ENCODE measurements around the gene PITPNM3. TPM values are rescaled to one million over a fixed set of nuclear protein-coding genes. Genes with fewer than 3 reads are reported as not detected.

PITPNM3 gene
- total and polyA plus RNA-seq, 4 donors, result 2.0 to 12.6 (median 5.4) TPM

DNA sequence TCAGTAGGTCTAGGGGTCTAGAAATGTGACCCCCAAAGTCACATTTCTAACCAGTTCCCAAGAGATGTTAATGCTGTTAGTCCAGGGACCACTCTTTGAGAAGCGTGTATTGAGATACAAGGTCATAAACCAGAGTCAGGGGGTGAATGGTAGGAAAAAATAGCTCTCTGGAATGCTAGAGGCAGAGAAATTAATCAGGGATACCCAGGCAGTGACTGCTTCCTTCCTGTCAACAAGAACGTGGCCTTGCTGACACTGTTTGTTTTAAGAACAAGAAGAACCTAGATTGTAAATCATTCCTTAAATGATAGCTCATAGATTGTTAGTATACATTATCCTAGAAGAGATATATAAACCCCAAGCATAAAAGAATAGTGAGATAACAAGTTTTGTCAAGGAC is 43.8 kb downstream of the PITPNM3 start:
- TF ChIP-seq CTCF (IDR thresholded peaks at IDR 0.05; ENCODE audit: control extremely low read depth, extremely low read depth), result no peak
- H3K27me3 ChIP-seq (ENCODE audit: control insufficient read depth in 3 of 3, insufficient read depth in 3 of 3, low read length in 2 of 3), result no peaks in the 10 kb centered on the region
- no peak for DNase-seq
- no peak for ATAC-seq (ENCODE audit: insufficient read depth, low FRiP score)
- no peak overlapping the region for H3K4me3 ChIP-seq
- H3K9me3 ChIP-seq (ENCODE audit: control insufficient read depth in 4 of 4, insufficient read depth in 3 of 4, low read length in 3 of 4), result no peaks in the 10 kb centered on the region
- H3K36me3 ChIP-seq (ENCODE audit: control insufficient read depth in 4 of 4, insufficient read depth in 4 of 4, low read length in 4 of 4), result no peaks in the 10 kb centered on the region
- H3K9ac ChIP-seq (ENCODE audit: insufficient read depth in 1 of 2, low read length in 2 of 2), result no peak overlapping the region
- 30 to 36% methylated on average over 2 of the region's 2 CpGs for WGBS, 2 donors
- H3K4me1 ChIP-seq (ENCODE audit: control insufficient read depth in 5 of 5, insufficient read depth in 5 of 5, low read length in 5 of 5), result peaks cover 0 to 2% (median 0%) of the 10 kb centered on the region in 5 donors
- no peak overlapping the region for H3K27ac ChIP-seq (ENCODE audit: low read depth in 1 of 2, low read length in 1 of 2)

- Histone ChIP-seq H3K4me3 (no peak overlapping the region), H3K9ac (ENCODE audit: insufficient read depth in 1 of 2, low read length in 2 of 2) (no peak overlapping the region), H3K9me3 (ENCODE audit: control insufficient read depth in 4 of 4, insufficient read depth in 3 of 4, low read length in 3 of 4) (no peaks in the 10 kb centered on the region), H3K4me1 (ENCODE audit: control insufficient read depth in 5 of 5, insufficient read depth in 5 of 5, low read length in 5 of 5) (peaks cover 0 to 10% (median 0%) of the 10 kb centered on the region in 5 donors), H3K27ac (ENCODE audit: low read depth in 1 of 2, low read length in 1 of 2) (no peak overlapping the region), H3K36me3 (ENCODE audit: control insufficient read depth in 4 of 4, insufficient read depth in 4 of 4, low read length in 4 of 4) (no peaks in the 10 kb centered on the region), H3K27me3 (ENCODE audit: control insufficient read depth in 3 of 3, insufficient read depth in 3 of 3, low read length in 2 of 3) (no peaks in the 10 kb centered on the region)
- no peak for TF ChIP-seq CTCF (IDR thresholded peaks at IDR 0.05; ENCODE audit: control extremely low read depth, extremely low read depth)
- ATAC-seq (ENCODE audit: insufficient read depth, low FRiP score), result no peak
- 91 to 94% methylated on average over 9 of the region's 9 CpGs for WGBS, 2 donors
- no peak for DNase-seq
These were observed 45.9 kb downstream of the PITPNM3 start for GRCh38 chr17:6510321-6510977.

GRCh38 chr17:6509921-6510320 is 46.4 kb downstream of the PITPNM3 start:
- no peak for DNase-seq
- Histone ChIP-seq H3K9me3 (ENCODE audit: control insufficient read depth in 4 of 4, insufficient read depth in 3 of 4, low read length in 3 of 4) (no peaks in the 10 kb centered on the region), H3K27me3 (ENCODE audit: control insufficient read depth in 3 of 3, insufficient read depth in 3 of 3, low read length in 2 of 3) (no peaks in the 10 kb centered on the region), H3K36me3 (ENCODE audit: control insufficient read depth in 4 of 4, insufficient read depth in 4 of 4, low read length in 4 of 4) (no peaks in the 10 kb centered on the region), H3K4me1 (ENCODE audit: control insufficient read depth in 5 of 5, insufficient read depth in 5 of 5, low read length in 5 of 5) (peaks cover 0 to 10% (median 0%) of the 10 kb centered on the region in 5 donors), H3K27ac (ENCODE audit: low read depth in 1 of 2, low read length in 1 of 2) (no peak overlapping the region), H3K9ac (ENCODE audit: insufficient read depth in 1 of 2, low read length in 2 of 2) (no peak overlapping the region), H3K4me3 (no peak overlapping the region)
- no peak for TF ChIP-seq CTCF (IDR thresholded peaks at IDR 0.05; ENCODE audit: control extremely low read depth, extremely low read depth)
- ATAC-seq (ENCODE audit: insufficient read depth, low FRiP score), result no peak
- 93 to 96% methylated on average over 4 of the region's 4 CpGs for WGBS, 2 donors
